Stimulated activated CD8-positive, alpha-beta memory T cell treated with anti-CD3 and anti-CD28 coated beads, Interleukin-12 subunit alpha, Interleukin-12 subunit beta, amount 100 ng/mL, for 24 hours (primary cell): ENCODE results near the gene TMEM204.

ENCODE experiments used
- DNase-seq: peaks from one replicate; pipeline ENCODE4 v3.0.0-alpha.2; 2020; ENCODE audit errors: extremely low read depth

TMEM204 gene

DNA sequence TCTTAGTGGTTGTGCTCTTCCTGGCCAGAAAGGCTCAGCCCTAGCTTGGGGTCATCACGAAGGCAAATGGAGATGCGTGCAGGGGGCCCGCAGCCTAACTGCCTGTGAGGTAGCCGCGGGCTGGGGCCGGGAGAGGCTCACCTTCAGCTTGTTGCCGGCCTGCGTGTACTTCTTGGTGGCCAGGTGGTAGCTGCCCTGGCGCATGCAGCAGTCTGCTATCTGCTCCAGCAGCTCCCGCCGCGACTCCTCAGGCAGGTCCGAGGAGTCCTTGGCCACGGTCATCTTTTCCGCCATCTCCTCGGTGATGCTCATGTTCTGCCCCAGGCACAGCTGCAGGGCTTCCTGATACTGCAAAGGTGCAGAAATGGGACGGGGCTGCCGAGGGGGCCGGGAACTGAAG, 13.0 kb upstream of the TMEM204 start:
- no peak for DNase-seq

DNA sequence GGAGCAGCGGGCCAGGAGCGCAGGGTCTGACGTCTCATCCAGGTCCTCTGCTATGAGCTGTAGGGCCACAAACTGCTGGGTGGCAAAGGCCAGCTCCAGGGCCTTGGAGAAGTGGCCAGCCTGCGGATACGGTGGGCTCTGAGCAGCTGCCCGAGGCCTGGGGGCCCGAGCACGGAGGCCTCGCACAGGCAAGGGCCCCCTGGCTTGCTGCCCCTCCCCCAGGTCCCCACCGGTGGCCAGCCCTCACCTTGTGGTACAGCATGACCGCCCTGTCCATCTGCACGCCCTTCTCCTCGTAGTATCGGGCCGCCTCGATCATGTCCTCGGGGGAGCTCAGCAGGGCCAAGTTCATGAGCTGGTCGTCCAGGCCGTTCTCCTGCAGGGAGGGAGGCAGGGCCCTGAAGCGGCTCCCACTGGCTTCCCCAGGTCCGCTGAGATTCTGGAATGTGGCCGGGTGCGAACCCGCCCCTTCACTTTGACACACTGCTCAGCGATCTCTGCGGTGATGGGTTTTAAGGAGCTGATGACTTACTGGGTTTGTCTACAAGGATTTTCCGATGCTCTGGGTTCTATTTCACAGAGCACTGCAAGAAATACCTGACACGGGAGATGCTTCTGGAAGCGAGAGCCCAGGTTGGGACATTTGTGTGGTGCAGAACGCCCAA, 9.8 kb upstream of the TMEM204 start:
- DNase-seq = no peak

GRCh38 chr16:1524366-1524765, 9.1 kb upstream of the TMEM204 start:
- DNase-seq = no peak

DNA sequence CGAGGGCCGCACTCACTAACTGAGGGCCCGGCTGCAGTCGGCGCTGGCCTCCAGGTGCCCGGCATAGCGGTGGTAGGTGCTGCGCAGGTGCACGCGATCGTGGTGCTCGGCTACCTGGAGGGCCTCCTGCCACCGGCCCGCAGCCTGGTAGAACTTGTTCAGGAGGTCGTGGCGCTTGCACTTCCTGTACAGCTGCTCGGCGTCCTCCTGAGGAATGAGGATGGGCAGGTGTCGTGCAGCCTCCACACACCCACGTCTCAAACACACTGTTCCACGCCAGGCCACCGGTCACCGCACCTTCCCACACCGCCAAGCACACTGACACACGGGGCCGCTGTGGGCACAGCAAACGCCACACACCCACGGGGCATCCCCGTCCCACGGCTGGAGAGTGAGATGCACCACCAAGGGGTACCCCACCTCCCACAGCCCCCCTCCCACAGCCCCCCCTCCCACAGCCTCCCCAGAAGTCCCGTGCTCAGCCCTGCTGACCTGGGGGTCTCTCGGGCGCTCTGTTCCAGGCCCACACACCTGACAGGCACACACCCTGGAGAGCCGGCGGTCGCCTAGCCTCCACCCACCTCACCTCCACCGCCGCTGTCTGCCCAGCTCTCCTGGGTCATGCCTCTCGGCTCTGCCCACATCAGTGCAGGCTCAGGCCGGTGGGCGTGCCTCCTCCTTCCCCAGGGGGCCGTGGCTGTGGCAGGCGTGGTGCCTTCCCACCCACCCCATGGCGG, 7.4 kb upstream of the TMEM204 start:
- DNase-seq = no peak

DNA sequence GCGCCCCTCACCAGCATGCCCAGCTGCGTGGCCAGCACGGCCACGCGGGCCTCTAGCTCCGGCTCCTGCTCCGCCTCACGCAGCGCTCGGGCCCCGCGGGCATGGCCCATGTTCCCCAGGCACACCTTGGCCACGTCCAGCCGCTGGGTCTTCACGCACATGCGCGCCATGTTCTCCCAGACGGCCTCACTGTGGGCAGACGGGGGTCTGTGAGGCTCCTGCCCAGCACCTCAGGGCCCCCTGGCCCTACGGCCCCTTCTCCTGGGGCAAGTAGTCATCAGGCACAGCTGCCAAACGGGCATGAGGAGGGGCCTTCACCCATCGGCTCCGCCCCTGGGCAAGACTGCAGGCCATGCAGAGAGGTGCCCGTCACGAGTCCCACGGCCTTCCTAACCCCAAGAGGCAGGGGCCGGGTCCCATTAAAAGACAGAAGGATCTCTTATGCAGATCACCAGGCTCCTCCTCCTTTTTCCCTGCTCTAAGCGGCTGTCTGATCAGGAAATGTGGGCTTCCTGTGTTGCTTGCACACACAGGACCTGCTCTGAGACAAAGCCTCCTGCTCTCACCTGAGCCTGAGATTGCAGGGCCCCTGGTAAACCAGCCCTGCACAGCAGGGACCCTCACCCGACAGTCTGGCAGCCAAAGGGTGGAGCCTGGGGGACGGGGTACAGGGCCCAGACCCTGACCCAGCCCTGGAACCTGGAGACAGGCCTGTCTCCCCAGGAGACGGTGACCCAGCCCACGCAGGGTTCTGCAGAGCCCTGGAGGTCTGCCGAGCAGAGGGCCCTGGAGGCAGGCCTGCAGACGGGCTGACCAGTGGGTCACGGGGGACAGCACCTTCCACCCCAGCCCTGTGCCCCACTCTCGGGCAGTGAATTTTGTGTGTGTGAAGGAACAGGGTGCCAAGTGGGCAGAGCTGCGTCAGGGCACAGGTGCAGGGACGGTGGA, 6.6 kb upstream of the TMEM204 start:
- no peak for DNase-seq

DNA sequence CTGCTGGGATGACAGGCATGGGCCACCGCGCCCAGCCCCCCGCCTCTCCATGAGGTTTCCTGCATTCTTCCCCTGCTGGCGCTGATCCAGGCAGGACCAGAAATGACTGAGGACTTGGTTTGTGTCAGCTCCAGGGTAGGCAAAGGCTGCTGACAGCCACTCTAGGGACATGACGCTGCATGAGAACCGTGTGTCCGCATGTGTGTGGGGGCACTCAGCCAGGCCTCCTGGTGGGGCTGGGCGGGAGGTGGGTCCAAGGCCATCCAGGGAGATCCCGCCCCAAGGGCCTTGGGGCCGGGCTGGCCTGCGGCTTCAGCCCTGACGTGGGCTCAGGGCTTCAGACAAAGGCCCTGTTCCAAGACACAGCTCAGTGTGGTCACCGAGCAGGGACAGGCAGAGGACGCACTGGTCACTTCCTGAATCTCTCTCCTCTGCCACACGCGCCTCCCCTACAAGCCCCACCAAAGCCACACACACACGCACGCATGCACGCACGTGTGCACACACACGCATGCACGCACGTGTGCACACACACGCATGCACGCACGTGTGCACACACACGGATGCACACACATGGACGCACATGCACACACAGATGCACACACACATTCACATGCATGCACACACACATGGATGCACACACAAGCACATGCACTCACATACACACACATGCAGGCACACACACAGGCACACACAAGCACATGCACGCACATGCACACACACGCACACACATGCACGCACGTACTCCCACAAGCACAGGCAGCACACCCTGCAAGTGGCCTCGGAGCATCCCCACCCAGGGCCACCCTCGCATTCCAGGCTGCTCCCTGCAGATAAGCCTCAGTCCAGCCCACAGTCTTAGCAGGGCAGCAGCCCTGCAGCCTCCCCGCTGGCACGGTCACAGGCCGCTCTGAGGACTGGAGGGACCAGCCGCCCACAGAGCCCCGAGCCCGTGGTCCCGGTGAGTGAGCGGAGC, 5.3 kb upstream of the TMEM204 start:
- no peak for DNase-seq

DNA sequence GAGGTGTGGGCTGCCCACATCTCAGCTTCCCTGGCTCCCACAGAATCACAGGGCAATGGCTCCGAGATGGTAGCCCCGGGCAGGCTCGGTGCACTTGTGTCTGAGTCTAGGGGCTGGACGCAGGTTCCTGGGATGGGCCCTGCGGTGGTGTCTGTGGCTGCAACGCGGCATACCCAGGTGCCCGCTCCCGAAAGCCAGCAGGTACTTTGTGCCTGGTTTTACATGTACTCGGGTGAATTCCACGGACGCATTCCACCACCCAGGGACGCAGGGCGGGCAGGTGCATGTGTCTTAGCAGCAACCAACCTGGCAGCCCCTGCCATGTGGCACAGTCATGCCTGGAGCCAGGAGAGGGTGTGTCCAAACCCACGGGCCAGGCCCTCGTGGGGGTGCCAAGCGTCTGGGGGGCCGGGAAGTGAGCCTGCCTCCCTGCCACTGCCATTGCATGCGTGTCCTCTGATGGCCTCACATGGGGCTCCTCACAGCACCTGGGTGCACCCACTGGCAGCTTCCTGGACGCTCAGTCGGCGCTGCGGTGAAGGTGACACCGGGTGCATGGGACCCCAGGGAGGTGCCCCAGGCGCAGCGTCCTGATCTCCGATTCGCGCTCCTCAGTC, 4.4 kb upstream of the TMEM204 start:
- no peak for DNase-seq

- DNase-seq = no peak
These were observed 3.0 kb upstream of the TMEM204 start for GRCh38 chr16:1530349-1530882.

GRCh38 chr16:1530883-1531637, 2.4 kb upstream of the TMEM204 start:
- no peak for DNase-seq

- DNase-seq = no peak
These were observed 1.9 kb upstream of the TMEM204 start for GRCh38 chr16:1531638-1531910.

- DNase-seq = no peak
These were observed 1.2 kb upstream of the TMEM204 start for GRCh38 chr16:1532081-1532760.

DNA sequence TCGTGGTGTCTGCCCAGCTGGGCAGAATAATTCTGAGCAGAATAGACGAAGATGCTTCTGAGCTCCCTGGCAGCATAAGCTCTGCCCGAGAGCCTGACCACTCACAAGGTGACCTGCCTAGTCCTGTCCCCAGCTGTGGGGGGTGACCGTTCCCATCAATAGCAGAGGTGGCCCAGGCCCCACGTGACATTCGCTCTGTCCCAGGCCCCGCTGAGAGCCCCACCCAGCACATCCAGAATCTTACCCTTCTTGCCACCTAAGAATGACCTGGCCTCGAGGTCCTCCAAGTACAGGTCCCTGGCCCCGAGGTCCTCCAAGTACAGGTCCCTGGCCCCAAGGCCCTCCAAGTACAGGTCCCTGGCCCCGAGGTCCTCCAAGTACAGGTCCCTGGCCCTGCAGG, 695 bp upstream of the TMEM204 start:
- no peak for DNase-seq

- DNase-seq = no peak
These were observed 855 bp downstream of the TMEM204 start for GRCh38 chr16:1534021-1535020.

DNA sequence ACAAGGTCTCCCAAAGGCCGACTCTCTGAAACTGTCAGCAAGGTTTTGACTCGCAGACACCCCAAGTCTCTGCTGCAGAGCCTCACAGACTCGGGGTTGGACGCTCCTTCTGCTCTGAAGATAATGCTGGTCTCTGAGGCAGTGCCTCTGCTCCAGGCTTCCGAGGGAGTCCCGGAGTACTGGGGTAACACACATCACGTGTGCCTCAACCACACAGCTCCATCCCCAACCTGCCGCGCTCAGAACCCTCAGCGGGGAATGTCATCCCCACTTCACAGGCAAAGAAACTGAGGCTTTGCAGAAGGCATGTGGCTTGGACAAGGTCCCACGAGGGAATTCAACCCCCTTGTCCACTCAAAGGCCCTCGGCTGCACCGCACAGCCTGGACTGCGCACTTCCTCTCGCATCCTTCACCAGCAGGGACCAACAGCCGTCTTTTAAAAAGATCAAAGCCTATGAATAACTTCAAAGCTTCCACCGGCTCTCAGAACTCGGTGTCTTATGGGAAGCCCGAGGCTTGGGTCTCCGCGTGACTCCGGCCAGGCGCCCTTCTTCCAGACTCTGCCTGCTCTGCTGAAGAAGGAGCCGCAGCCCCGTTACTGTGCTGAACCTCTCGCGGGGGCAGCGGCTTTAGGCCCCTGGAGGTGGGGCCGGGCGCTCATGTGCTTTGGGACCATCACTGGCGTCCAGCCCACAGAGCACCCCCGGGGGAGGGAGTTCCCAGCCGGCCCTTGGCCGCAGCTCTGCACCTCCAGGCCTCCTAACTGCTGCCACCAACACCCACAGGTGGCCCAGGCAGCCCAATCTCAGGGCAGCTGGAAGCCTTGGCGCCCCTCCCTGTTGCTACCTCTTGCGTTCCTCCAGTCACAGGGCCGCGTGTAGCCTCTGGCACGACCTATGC, 2.2 kb downstream of the TMEM204 start:
- DNase-seq = no peak

DNA sequence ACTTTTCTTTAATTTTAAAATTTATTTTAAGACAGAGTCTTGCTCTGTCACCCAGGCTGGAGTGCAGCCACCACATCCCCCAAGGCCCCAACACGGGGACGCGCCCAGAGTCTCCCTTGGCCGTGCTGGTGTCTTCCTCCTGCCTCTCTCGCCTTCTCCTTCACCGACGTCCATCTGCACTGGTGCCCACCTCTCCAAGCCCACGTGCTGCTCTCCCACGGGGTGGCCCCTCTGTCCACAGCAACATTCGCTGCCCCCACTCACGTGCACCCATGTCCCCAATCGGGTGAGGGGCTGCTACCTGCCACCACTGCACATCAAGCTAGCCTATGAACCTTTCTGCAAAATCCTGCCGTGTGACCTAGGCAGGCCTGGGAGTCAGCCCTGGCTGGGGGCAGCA, 3.1 kb downstream of the TMEM204 start:
- DNase-seq = no peak

- DNase-seq = no peak
These were observed 3.7 kb downstream of the TMEM204 start for GRCh38 chr16:1537138-1537577.

DNA sequence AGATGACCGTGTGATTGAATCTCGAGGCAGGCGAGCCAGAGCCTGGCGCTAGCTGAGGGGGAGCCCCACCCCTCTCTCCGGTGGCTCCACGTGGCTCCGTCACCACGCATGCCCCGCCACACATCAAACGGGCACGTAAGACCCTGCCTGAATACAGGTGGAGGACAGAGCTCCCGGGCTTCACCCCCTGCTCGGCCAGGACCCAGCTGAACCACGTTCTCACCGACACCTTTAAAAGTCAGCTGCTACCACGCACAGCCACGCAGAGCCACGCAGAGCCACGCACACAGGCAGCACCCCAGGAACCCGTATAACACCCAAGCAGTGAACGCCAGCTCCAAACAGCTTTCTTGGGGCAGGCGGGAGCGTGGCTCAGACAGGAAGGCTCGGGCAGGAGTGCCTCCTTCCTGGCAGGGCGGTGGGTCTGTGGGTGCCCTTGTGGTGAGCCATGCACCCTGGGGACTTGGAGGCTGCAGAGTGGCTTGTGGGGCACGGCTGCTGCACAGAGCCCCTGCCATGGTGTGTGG, 4.4 kb downstream of the TMEM204 start:
- DNase-seq = no peak
